ENCODE results near the gene HUS1.

- TF ChIP-seq CTCF (IDR thresholded peaks at IDR 0.05; ENCODE audit: insufficient read depth, low read depth, low read length) (no peak), EZH2 (IDR thresholded peaks at IDR 0.05; ENCODE audit: insufficient read depth, low read length) (no peak)
These were observed 38.1 kb downstream of the HUS1 start for GRCh38 chr7:47941136-47941844.

Data from astrocyte (in vitro differentiated cells and primary cell).